GM10248 (cell line): ENCODE measurements around the gene FKBP5.

ENCODE experiments used
- CTCF ChIA-PET: fragments of 300-600 bp; sonication (Branson Sonifier 250); formaldehyde crosslinking; extraction: SDS; loops from one replicate; lab custom pipeline; 2021; ENCODE audit warnings: antibody characterized with exemption; lab: Yijun Ruan, JAX
- POLR2A ChIA-PET: fragments of 350-650 bp; sonication (Branson Sonifier 250); formaldehyde crosslinking; extraction: SDS; loops from one replicate; lab custom pipeline; 2020; ENCODE audit warnings: antibody characterized with exemption; lab: Yijun Ruan, JAX
- DNase-seq: peaks from one replicate; pipeline ENCODE4 v3.0.0; 2012; ENCODE audit errors: extremely low spot score
- CTCF ChIP-seq: IDR thresholded peaks from 2 replicates; pipeline ENCODE4 v1.5.1; 2012; ENCODE audit warnings: mild to moderate bottlenecking, low read depth; ENCODE audit errors: extremely low read depth, missing control alignments, control extremely low read depth

FKBP5 gene

GRCh38 chr6:35554811-35555210 lies 133.9 kb downstream of the FKBP5 start:
- no peak for DNase-seq
- CTCF ChIA-PET, result interaction anchor here (1.3 kb wide), 1 partner anchor 182 kb away, joined by 5 read pairs; the partner anchor contains the start of gene ARMC12
- no peak for TF ChIP-seq CTCF
- POLR2A ChIA-PET, result no interaction called here

GRCh38 chr6:35553315-35553714 lies 135.4 kb downstream of the FKBP5 start:
- POLR2A ChIA-PET, result no interaction called here
- no peak for TF ChIP-seq CTCF
- CTCF ChIA-PET, result interaction anchor here (1.1 to 2.3 kb wide), 5 partner anchors 10 to 30 kb away, joined by 3 to 10 read pairs (median 5); no protein-coding TSS in a partner anchor
- DNase-seq, result no peak

- DNase-seq, result peak; percentile 35
- TF ChIP-seq CTCF, result peak; percentile 62
- ChIA-PET CTCF (interaction anchor here (0.6 to 2.3 kb wide), 13 partner anchors 9 to 192 kb away, joined by 3 to 10 read pairs (median 4); no protein-coding TSS in a partner anchor), POLR2A (no interaction called here)
Measured at GRCh38 chr6:35552285-35552917, 136.3 kb downstream of the FKBP5 start.

GRCh38 chr6:35550437-35550836 lies 138.3 kb downstream of the FKBP5 start:
- ChIA-PET CTCF (interaction anchor here (1.1 to 1.7 kb wide), 2 partner anchors 18 to 186 kb away, joined by 3 to 5 read pairs; partner anchors contain the start of gene ARMC12), POLR2A (no interaction called here)
- TF ChIP-seq CTCF, result no peak
- no peak for DNase-seq

GRCh38 chr6:35547676-35548075 lies 141.0 kb downstream of the FKBP5 start:
- POLR2A ChIA-PET, result no interaction called here
- no peak for TF ChIP-seq CTCF
- DNase-seq, result no peak
- CTCF ChIA-PET, result interaction anchor here (2.6 kb wide), 1 partner anchor 189 kb away, joined by 8 read pairs; the partner anchor contains the start of gene ARMC12

- no peak for TF ChIP-seq CTCF
Measured at GRCh38 chr6:35544769-35545361, 143.8 kb downstream of the FKBP5 start.

More at GRCh38 chr6:35544769-35545361, 143.8 kb downstream of the FKBP5 start:
- POLR2A ChIA-PET, result no interaction called here
- DNase-seq, result no peak
- CTCF ChIA-PET, result interaction anchor here (1.8 kb wide), 1 partner anchor 22 kb away, joined by 5 read pairs; no protein-coding TSS in a partner anchor
